GM12892 (cell line): ENCODE data around the gene NME9.

Source experiments
- POLR2A ChIP-seq: IDR thresholded peaks from 2 replicates; pipeline ENCODE4 v1.6.1; 2011; ENCODE audit warnings: low read depth, low read length, control low read depth
- POLR2AphosphoS5 ChIP-seq: IDR thresholded peaks from 2 replicates; pipeline ENCODE4 v1.6.1; 2011; ENCODE audit warnings: low read depth, low read length, control low read depth
- TAF1 ChIP-seq: IDR thresholded peaks from 2 replicates; pipeline ENCODE4 v1.6.1; 2011; ENCODE audit warnings: low read depth, mild to moderate bottlenecking, control low read depth, low read length, borderline replicate concordance

GRCh38 chr3:138297059-138297607, 32.5 kb downstream of the NME9 start:
- no peak for TF ChIP-seq TAF1
- TF ChIP-seq POLR2A, result no peak
- no peak for TF ChIP-seq POLR2AphosphoS5
